GM19035 (cell line): ENCODE data around the gene EGFLAM.
A peak's percentile ranks its signal among the peaks of the same experiment; 100 is the strongest.

ENCODE experiments used
- ATAC-seq: cut with Tn5 transposase; IDR thresholded peaks from one replicate; pipeline ENCODE4 v1.9.1; 2021; ENCODE audit not compliant: unreplicated experiment

EGFLAM gene

DNA sequence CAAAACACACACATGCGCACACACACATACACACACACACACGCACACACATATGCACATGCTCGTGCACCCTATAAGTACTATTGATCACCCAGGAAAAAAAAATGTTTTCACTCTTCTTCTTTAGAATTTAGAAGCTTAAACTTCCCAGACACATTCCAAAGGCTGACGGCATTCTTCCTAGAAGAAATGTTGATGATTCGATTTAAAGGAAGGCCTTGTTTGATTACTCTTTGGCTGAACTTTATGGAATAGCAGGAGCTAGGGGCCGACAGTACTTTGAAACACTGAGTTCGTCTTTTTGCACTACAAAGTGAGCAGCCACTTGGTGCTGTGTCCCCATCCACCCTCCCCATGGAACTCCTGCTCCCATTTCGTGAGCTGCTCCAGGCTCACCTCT is 113.2 kb downstream of the EGFLAM start:
- no peak for ATAC-seq

DNA sequence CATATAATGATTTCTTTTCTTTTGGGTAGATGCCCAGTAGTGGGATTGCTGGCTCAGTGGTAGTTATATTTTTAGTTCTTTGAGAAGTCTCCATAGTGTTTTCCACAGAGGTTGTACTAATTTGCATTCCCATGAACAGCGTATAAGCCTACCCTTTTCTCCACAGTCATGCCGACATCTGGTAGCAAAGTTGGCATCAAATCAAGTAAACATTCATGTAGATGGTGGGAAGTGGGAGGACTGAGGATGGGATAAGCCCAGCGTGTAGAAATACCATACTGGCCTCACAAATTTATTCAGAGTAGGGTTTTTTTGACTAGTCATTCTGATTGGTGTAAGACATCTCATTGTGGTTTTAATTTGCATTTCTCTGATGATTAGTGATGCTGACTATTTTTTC is 115.4 kb downstream of the EGFLAM start:
- ATAC-seq, result no peak

DNA sequence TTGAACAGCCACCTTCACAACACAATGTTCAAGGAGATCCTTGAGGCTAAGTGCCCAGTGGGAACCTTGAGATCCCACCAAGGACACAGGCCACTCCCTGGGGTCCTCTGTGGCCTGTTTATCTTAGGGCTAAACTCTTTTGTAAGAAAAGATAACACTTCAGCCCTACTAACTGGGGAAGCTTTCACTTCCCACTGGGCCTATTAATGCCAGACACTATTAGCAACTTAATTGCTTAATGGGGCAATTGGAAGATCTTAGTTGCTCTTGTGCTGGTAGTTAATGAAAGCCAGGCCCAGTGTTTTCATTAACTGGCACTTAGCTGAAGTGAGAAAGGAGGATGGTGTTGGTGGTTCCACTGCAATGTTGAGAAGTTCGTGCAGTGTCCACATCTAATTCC is 117.1 kb downstream of the EGFLAM start:
- ATAC-seq, result no peak

DNA sequence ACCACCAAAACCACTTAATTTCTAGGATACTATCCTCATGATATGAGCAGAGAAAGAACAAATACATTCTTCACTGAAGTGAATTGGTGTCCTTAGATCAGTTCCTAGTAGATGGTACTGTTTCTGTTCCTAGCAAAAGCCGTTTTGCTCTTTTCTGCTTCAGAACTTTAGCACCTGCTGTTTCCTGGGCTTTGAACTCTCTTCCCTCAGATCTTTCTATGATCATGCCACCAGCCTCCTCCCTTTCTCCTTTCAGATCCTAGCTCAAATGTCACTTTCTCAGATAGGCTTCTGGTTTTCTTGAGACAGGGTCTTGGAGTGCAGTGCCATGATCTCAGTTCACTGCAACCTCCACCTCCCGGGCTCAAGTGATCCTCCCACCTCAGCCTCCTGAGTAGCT is 118.0 kb downstream of the EGFLAM start:
- ATAC-seq, result no peak

DNA sequence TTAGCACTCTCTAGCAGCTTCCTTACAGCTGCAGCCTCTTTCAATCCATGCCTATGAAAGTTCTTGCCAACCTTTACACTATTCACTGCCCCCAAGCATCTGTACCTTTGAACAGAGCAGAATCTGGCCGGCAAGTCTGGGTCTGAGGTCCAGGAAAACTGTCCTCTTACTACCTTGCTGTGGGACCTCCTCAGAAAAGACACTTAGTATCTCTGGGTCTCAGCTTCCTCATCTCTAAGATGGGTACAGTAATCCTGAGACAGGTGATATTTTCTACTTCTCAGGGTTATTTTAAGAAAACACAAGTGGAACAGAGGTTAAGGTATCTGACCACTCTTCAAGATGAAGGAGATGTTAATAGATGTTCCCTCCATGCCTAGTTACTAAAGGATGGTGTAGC is 120.2 kb downstream of the EGFLAM start:
- ATAC-seq, result no peak

DNA sequence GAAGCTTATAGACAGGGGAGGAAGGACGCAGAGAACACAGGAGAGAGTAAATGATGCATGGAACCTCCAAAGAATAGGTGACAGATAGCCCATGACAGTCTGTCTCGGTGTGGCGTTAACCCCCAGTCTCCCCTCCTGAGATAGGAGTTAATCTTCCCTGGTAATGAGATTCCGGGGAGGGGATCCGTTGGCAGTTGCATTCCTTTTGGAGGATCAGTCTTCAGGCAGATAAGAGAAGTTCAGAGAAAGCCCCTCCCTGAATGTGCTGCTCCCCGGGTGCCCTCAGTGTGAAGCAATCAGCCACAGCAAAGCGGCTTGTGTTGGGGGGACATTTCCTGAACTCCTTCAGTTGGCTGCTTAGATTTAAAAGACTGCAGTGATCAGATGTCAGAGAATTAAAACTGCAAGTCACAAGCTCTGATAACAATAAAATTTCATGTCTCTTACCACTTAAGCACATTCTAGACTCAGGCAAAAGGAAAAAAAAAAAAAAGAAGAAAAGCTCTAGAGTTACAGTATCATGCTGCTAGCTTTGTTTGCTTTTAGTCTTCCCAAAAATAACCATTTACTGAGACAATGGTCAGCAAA is 121.1 kb downstream of the EGFLAM start:
- ATAC-seq, result no peak

DNA sequence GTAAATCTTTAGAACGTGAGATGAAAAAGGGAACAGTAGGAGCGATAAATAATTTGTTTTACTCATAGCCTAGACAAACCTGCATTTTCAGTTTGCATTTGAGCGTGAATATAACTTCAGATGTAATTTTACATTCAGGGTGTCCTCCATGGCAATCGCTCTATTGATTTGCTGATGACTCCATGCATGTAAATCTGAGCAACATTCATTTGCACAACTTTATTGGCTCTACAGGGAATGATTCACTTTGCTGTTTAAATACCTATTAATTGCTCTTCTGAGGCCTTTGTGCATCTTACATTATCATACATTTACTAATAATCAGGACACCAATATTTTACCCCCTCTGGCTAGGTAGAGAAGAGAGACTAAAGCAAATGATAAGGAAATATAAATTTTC is 122.2 kb downstream of the EGFLAM start:
- ATAC-seq, result no peak

DNA sequence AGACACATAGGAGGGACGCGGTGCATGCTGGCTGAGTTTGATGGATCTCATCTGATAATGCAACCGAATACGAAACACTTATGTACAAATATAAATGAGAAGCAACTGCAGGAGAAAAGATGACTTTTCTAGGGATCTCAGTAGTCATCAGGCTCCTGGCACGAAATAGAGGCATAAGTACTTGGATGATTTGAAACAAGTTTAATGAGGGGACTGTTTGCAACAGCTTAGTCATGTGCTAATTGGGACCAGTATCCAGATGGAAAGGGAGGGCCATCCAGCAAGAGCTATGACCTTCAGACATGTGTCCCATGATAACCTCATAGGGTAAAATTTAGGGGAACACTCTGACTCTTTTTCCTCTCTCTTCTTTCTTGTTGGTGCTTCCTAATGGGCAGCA is 123.0 kb downstream of the EGFLAM start:
- ATAC-seq, result no peak

DNA sequence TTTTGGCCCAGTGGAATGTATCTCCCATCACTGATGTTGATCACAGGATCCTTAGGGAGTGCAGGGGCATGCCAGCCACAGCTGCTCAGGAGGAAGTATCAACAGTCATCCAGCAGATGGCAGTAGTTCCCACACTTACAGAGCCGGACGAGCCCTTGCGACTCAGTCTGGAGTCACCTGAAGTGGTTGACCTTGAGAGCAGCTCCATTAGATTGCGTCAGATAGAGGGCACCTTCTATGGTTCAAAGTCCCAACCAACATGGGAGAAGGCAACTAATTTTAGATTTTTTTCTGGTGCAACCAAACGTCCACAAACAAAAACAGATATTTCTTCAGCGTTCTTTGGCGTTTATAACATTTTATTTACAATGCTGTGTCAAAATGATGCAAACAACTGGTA is 124.5 kb downstream of the EGFLAM start:
- ATAC-seq, result peak; percentile 99

DNA sequence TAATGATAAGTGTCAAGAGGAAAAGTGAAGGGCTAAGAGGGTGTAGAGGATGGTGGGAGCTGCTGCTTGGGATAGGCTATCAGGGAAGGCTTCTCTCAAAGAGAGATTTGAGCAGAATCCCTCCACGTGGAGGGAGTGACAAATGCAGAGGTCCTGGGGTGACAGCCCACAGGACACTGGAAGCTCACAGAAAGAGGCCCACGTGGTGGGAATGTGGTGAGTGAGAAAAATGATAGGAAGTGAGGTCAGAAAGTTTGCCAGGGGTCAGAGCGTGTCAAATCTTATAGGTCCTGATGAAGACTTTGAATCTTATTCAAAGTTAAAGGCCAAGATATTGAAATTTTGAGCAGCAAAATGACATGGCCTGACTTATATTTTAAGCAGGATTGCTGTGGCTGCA is 125.3 kb downstream of the EGFLAM start:
- no peak for ATAC-seq

DNA sequence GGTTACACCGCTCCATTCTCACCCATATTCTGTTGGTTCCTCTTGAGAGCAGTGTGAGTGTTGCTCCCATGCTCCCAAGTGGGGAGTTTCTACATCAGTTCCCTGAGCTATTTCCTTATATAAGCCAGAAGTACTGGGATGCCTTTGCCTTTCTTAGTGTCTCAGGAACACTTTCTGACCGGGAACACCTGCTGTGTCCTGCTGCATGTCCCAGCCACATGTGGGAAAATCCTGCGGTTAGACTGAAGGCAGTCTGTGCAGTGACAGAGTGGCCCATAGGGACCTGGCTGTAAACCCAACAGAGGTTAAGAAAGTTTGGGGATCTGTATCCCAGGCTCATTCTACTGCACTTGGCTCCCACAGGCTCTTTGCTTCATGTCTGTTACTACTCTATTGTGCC is 126.0 kb downstream of the EGFLAM start:
- ATAC-seq, result no peak

DNA sequence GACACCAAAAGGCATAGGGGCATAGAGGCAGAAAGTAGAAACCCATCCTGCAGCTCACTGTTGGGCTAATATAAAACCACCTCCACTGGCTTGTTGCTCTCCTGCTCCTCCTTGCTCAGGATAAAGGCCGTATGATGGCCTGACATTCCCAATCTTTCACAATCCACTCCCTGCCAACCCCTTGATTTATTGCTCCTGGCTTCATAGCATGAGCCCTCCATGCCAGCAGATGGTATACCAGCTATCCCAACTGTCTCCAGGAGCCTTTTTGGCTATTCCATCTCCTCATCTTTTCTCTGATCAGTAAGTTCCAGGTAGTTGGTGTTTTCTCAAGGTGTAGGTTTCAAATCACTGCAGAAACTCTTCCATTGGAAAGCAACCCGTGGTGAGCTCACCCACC is 128.8 kb downstream of the EGFLAM start:
- no peak for ATAC-seq

DNA sequence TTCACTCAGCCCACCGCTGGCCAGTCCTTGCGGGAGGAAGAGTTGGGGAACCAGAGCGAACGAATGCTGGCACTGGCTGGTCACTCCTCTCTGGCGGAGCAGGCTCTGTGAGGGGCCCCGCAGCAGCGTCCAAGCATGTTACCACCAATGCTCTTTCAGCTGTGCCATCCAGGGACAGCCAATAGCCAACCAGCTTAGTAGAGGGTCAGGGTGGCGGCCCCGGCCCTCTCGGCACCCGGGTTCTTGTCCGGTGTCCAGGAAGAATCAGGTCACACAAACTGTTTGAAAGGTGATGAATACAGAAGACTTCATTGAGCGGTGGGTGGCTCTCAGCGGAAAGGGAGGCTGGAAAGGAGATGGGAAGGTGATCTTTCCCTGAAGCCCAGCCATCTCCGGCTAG is 135.3 kb downstream of the EGFLAM start:
- no peak for ATAC-seq

DNA sequence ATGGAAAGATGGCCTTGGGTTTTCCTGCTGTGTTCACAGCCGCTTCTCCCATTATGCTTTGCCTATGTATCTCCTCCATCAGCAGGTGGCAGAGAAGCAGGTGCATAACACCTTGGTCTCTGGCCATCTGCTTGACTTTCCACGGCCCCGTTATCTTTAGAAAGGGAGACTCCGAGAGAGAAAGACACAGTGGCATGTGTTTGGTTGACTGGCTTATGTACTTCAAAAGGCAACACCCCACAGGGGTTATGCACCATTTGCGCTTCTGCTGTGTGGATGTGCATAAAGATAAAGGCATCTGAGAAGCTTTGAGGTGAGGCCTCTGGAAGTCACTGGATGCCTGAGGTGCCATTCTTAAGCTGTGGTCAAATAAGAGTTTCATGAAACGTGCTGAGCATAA is 138.4 kb downstream of the EGFLAM start:
- ATAC-seq, result no peak

DNA sequence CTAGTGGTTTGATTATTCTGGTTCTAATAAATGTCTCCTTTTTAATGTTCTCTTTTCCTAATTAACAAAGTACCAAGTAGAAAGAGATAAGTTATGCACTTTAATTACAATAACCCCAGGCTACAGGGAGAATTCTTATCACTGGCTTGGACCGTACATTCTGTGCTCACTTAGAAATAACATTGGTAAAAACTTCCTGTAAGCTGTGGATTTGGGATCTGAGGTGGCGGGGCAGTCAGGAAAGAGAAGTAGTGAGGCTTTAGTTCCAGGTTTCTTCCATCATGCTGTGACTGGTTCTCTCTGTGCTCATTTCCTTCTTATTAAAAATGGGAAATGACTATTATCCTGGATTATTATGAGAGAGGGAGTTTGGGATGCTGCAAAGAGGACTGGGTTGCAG is 142.0 kb downstream of the EGFLAM start:
- ATAC-seq, result no peak

DNA sequence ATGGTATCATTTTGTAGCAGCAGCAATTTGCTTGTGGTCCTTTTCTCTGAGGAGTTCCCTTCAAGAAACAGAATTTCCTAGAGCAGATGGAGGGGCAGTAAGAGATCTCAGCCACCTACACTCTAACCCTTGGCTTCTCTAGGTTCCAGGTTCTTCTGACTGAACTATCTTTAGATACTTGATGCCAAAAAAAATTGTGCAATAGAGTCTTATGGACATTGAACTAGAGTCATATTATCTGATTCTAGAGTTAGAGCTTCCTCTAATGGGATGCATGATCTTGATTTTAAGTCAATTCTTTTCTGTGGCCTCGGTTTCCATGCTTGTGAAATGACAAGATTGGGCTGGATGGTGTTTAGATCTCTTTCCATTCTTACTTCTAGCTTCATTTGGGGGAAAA is 142.8 kb downstream of the EGFLAM start:
- no peak for ATAC-seq

DNA sequence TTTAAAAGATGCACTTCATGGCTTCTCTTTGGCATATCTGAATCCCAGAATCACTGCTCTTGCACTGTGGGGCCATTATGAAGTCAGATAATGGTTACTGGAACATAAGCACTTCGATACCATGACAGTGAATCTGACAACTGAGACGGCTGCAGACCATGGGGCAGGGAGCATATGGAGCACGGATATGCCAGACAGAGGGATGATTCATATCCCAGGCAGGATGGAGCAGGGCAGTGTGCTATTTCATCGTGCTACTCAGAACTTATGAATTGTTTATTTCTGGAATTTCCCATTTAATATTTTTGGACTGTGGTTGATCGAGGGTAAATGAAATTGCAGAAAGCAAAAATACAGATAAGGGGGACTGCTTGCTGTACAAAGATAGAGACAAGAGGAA is 145.0 kb downstream of the EGFLAM start:
- no peak for ATAC-seq

DNA sequence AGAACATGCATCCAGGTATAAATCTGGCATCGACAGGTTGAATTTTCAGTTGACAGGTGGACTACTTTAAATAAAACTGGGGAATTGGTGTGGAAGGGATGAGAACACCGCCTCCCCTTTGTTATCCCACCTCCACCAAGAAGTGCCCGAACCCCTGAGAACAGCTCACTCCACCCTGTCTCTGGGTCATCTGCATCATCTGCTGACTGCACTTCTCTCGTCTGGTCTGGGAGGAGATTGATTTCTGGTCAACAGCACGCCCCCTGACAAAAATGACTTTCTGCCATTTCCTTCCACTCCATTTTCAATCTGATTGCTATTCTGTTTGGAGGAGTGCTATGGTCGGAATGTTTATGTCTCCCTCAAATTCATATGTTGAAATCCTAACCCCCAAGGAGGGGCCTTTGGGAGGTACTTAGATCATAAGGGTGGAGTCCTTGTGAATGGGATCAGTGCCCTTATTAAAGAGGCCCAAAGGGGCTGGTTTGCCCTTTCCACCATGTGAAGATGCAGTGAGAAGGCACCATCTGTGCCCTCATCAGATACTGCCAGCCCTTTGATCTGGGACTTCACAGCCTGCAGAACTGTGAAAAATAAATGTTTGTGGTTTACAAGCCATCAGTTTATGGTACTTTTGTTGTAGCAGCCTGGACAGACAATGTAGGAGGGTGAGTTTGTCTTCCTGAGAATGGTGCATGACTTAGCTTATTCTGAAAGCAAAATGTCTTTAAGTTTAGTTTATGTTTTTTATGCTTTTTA is 145.7 kb downstream of the EGFLAM start:
- ATAC-seq, result no peak

DNA sequence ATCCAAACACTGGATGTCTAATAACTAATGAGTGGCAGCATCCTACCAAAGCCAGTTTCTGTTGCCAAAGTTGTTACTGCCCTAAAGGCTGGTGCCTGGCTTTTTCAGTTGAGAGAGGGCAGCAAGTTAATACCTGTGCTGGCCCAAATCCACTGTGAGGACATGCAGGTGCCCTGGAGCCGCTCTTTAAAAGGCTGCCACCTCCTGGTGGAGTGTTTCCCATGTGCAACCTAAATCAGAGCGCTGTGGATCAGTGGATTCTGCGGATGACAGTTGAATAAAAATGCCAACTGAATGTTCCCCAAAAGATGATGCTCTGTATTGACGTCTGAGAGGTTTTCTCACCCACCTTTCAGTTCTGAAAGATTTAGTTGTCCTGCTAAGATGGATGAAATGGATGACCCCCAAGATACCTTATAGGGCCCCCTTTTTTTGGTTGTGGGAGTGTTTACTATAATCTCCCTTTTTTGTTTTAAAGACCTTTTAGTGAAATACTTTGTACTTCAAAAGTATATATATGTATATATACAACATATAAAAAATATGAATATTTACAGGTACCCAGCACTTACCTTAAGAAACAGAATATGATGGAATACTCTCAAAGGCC is 146.4 kb downstream of the EGFLAM start:
- no peak for ATAC-seq

DNA sequence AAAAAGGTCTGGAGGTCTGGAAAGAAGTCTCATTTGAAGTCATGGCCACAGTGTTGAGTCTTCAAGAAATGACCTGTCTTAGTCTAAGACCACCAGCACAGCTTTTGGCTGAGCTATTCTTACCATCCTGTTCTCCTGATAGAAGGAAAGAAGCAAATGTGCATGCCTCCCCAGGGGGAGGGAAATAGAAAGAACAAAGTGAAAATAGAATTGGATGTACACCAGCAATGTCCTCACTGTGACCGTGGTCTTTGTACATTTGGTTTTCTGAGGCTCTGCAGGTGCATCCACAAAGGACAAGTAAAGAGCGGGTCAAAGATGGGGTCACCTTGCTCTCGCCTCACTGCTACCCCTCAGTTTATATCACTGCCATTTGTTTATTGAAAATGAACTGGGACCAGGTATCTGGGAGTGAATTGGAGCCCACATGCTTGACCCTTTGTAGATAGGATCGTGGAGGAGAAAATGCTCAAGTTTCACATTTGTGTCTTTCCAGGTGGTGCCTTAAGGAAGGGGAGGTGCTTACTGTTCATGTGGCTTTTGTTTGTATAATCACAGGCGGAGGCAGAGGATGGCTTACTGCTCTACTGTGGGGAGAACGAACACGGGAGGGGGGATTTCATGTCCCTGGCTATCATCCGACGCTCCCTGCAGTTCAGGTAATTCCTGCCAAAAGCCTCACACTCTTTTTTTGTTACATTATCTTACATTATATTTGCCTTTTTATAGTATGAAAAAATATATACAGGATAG is 150.3 kb downstream of the EGFLAM start:
- no peak for ATAC-seq

DNA sequence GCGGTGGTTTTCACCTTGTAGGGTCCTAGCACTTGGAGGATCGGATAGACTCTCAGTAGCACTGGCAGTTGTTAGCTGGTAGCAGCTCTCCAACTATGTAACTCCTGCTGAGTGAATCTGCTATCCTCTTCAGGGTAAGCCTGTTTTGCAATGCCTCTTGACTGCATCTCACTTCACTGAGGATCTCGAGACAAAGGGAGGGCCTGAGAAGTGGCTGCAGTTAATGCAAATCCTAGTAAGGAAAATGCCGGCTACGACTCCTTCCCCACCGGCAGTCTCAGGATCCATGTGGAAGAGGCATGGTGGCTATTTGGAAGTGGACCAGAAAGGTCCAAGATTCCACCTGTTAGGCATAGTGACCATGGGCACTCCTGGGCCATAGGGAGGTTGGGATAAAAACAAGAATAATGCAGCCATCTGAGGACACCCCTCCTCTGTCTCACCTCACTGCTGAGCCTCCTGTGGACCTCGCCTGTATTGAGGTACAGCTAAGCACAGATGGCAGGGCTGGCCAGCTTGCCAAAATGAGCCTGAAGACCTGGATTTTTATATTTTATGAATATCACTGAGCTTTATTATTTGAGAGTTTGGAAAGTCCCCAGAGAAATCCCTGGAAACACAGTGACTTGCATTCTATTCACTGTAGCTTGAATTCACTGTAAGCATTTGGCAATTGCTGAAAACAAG is 152.1 kb downstream of the EGFLAM start:
- no peak for ATAC-seq
